Activated T-cell treated with anti-CD3 and anti-CD28 coated beads, Interleukin-2, amount 50 U/mL, for 72 hours (primary cell): ENCODE results near the gene PRKN. TPM values are rescaled to one million over a fixed set of nuclear protein-coding genes. Genes with fewer than 3 reads are reported as not detected.
"Not testable (repeated sequence)": the region's sequence is repeated elsewhere in the genome, so short reads cannot be mapped to it uniquely, and the experiment has no call there.

ENCODE experiments used
- ATAC-seq, 2 donors: fragments of 150-1000 bp; cut with Tn5 transposase; replicated peaks in 1 of 2; 2 replicates each; pipeline ENCODE4 v1.10.0; 2021; ENCODE audit warnings: moderate library complexity in 2 of 2, mild to moderate bottlenecking in 1 of 2
- DNase-seq, 2 donors: peaks; one replicate each; pipeline ENCODE4 v3.0.0; 2021 to 2022; ENCODE audit warnings: mixed read lengths in 1 of 2
- H3K27ac Mint-ChIP-seq: one replicate; pipeline ENCODE4 v1.8.0; 2022; ENCODE audit warnings: mild to moderate bottlenecking, moderate library complexity, mixed read lengths
- H3K27me3 Mint-ChIP-seq: one replicate; pipeline ENCODE4 v1.8.0; 2022; ENCODE audit warnings: low read depth, mixed read lengths
- H3K36me3 Mint-ChIP-seq, 2 donors: one replicate each; pipeline ENCODE4 v1.8.0; 2022; ENCODE audit warnings: mixed read lengths in 2 of 2, mild to moderate bottlenecking in 1 of 2; ENCODE audit not compliant: insufficient read depth in 2 of 2
- H3K4me1 Mint-ChIP-seq: one replicate; pipeline ENCODE4 v1.8.0; 2022; ENCODE audit warnings: low read depth, mixed read lengths
- H3K4me3 Mint-ChIP-seq, 2 donors: one replicate each; pipeline ENCODE4 v1.8.0; 2022; ENCODE audit warnings: mild to moderate bottlenecking in 2 of 2, mixed read lengths in 2 of 2, moderate library complexity in 2 of 2
- H3K9me3 Mint-ChIP-seq, 2 donors: one replicate each; pipeline ENCODE4 v1.8.0; 2022; ENCODE audit warnings: mixed read lengths in 2 of 2
- total RNA-seq, 2 donors: library from RNA; stranded (reverse); gene quantifications; one replicate each; pipeline ENCODE4 v1.2.3, GENCODE V29; 2022

Gene PRKN
- total RNA-seq, 2 donors from 2014 or later: 2.5 to 2.8 TPM

DNA sequence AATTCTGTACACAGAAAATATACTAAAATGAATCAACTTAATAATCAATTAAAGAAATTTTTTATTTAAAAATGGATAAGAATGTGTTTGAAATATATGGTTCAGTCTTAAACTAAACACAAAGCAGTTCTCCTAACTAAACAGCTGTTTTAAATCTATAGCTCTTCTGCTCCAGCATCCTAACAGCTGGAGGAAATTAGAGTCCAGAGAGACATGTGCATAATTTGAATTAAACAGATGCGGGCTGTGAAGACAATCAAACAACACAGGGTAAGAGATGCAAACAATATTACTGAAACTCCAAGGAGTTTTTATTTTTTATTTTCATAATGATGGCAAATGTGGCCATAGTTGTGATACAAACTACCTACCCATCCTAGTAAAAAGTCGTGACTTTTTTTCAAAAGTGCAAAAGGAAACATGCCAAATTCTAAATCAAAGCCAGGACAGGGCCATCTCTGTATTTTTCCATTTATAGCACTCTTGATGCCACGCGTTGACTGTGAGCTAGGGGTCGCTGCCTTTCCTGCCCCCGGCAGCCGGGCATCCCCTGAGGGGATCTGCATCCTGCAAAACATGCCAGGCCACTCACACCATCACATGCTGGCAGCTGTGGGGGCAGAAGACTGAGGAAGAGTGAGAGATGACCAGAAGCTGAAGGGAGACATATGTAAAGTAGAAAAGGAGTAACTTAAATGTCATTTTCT lies 310.6 kb downstream of the PRKN start:
- no peaks in the 10 kb centered on the region for H3K4me1 Mint-ChIP-seq
- H3K36me3 Mint-ChIP-seq: no peaks in the 10 kb centered on the region
- no peaks in the 10 kb centered on the region for H3K27me3 Mint-ChIP-seq
- no peak for ATAC-seq
- H3K27ac Mint-ChIP-seq: no peak overlapping the region
- H3K9me3 Mint-ChIP-seq: peaks cover 0 to 2% of the 10 kb centered on the region in 2 donors
- DNase-seq: no peak
- H3K4me3 Mint-ChIP-seq: no peak overlapping the region

DNA sequence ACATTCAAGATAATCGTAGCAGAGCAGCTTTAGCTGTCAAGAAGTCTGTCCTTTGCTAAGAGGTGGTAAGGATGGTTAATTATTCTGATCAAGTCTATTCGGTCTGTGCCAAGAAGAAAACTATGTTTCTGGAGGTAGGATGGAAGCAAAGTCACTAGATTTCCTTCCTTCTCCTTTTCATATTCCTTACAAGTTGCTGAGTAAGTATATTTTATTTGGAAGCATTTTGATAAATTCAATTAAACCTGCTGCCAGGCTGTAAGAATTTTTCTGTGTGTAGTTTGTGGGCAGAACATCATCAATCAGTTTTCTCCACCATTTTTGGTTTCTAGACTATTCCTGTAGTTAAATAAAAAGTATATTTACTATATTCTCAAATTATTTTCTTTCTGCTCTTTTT lies 311.3 kb downstream of the PRKN start:
- ATAC-seq: no peak
- H3K4me1 Mint-ChIP-seq: no peaks in the 10 kb centered on the region

DNA sequence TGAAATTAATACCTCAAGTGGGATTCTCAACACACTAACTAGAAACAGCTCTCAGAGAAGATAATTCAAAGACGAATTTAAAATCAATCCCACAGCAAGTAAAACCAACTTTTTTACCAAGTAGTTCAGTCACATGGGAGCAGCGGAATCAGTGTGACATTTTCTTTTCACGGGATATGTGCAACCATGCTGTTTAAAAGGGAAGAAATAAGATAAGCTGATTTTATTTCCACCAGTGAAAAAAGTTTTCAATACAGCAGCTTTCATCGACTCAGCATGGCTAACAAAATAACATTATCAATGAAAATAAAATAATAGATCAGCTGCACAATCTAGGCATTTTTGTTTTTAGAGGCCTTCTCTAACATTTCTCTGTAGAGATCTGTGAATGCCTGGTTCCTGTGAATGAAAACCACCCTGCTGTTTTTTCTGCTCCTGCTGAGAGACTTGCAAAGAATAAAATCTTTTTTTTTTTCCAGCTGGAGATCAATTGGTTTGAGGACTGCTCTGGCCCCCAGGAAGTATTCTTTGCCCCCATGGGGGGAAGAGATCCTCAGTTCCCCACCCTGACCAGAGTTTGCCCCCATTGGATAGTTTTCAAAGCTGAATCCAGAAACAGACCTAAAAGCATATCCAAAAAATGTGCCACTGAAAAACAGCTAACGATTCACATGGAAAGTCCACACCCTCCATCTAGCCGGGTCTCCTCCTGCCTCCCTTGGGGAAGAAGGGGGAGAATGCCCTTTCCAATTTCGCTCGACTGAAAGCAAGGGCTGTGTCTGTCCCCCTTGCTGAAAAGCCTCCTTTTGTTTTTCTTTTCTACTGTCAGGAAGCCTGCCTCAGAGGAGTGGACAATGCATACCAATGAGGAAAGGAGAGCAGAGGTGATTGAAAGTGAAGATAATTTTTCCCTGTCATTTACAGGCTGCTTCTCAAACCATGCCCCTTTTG lies 317.6 kb downstream of the PRKN start:
- Mint-ChIP-seq H3K4me3 (no peak overlapping the region), H3K4me1 (no peaks in the 10 kb centered on the region), H3K36me3 (no peaks in the 10 kb centered on the region), H3K27ac (no peak overlapping the region), H3K9me3 (no peaks in the 10 kb centered on the region), H3K27me3 (no peaks in the 10 kb centered on the region)
- no peak for ATAC-seq
- DNase-seq: no peak

More for the DNA sequence above, 311.3 kb downstream of the PRKN start:
- DNase-seq: no peak
- Mint-ChIP-seq H3K27me3 (no peaks in the 10 kb centered on the region), H3K27ac (no peak overlapping the region), H3K36me3 (no peaks in the 10 kb centered on the region), H3K9me3 (peaks cover 0 to 2% of the 10 kb centered on the region in 2 donors), H3K4me3 (no peak overlapping the region)

DNA sequence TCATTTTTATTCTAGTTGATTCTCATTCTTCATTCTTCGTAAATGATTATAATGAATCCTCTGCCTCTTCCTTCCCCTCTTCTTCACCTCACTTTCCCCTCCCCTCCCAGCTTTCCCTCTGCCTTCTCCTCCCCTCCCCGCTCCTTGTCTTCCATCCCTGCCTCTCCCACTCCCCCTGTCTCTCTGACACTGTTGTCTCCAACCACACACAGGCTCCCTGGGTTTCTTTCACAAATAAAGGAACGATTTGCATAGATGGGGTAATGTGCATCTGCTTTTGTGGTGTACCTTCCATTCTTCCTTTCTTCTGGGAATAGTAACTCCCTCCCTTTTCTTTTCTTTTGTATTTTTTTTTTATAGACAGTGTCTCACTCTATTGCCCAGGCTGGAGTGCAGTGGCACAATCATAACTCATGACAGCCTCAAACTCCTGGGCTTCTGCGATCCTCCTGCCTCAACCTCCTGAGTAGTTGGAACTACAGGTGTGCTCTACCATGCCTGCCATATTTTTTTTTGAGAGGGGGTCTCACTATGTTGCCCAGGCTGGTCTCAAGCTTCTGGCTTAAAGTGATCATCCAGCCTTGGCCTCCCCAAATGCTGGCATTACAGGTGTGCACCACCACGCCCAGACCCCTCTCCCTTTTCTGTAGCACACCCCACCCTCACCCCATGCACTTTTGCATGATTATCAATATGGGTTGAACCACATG lies 318.6 kb downstream of the PRKN start:
- Mint-ChIP-seq H3K27ac (no peak overlapping the region), H3K9me3 (no peaks in the 10 kb centered on the region), H3K4me3 (no peak overlapping the region), H3K4me1 (no peaks in the 10 kb centered on the region), H3K36me3 (no peaks in the 10 kb centered on the region), H3K27me3 (no peaks in the 10 kb centered on the region)
- DNase-seq (no peak), ATAC-seq (no peak)

DNA sequence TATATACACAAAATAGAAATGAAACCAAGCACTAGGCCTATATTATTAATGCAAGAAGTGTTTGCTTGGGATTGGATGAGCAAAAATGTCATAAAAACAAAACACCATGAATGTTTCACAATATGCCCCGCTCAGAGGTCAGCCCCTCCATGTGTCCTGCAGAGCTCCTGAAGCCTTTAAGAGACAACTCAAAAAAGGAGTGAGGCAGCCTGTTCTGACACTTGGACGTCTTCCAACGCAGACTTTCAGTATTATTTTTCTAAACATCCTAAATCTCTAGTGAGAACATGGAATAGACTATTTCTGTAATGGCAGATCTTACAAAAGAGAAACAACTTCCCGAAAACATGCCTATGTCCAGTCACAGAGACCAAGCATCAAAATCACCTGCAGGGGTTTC lies 322.6 kb downstream of the PRKN start:
- H3K27ac Mint-ChIP-seq: no peak overlapping the region
- H3K4me3 Mint-ChIP-seq: no peak overlapping the region
- DNase-seq: no peak
- no peaks in the 10 kb centered on the region for H3K36me3 Mint-ChIP-seq
- no peak for ATAC-seq
- peaks cover 0 to 5% of the 10 kb centered on the region in 2 donors for H3K9me3 Mint-ChIP-seq
- H3K27me3 Mint-ChIP-seq: no peaks in the 10 kb centered on the region
- H3K4me1 Mint-ChIP-seq: no peaks in the 10 kb centered on the region

DNA sequence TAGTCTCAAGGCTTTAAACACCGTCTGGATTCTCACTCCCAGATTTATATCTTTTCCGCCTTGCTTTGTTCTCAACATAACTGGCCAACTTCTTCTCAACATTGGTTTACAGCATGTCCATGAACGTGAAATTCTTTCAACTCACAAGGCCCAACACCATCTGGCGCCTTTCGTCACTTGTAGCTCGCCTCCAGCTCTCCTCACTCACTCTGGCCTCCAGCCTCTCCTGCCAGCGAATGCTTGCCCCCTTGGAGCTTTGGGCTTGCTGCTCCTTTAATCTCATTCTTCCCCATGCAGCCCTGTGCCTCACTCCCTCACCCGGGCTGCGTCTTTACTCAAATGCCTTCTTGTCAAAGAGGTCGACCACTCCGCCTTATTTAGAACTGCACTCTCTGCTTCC lies 324.5 kb downstream of the PRKN start:
- Mint-ChIP-seq H3K36me3 (peaks cover 3 to 5% of the 10 kb centered on the region in 2 donors), H3K9me3 (peaks cover 0 to 7% of the 10 kb centered on the region in 2 donors), H3K27ac (no peak overlapping the region), H3K27me3 (no peaks in the 10 kb centered on the region), H3K4me3 (no peak overlapping the region), H3K4me1 (no peaks in the 10 kb centered on the region)
- DNase-seq (no peak), ATAC-seq (no peak)

DNA sequence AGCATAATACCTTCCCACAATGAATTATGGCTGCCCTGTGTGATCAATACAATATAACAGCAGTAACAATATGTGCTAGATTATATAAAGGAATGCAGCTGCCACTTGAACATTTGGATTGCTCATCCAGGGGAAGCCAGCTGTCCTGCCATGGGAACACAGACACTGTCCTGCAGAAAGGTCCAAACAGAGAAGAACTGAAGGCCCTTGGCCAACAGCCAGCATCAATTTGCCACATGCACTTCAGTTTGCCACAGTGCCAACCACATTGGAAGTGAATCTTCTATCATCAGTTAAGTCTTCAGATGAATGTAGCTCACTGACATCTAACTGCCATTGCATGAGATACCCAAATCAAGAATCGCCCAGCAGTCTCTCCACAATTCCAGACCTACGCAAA lies 332.4 kb downstream of the PRKN start:
- no peak overlapping the region for H3K4me3 Mint-ChIP-seq
- H3K9me3 Mint-ChIP-seq: peaks cover 0 to 2% of the 10 kb centered on the region in 2 donors
- ATAC-seq (no peak), DNase-seq (no peak)
- H3K4me1 Mint-ChIP-seq: no peaks in the 10 kb centered on the region
- H3K27ac Mint-ChIP-seq: no peak overlapping the region
- H3K27me3 Mint-ChIP-seq: no peaks in the 10 kb centered on the region
- H3K36me3 Mint-ChIP-seq: peaks cover 3 to 5% of the 10 kb centered on the region in 2 donors

DNA sequence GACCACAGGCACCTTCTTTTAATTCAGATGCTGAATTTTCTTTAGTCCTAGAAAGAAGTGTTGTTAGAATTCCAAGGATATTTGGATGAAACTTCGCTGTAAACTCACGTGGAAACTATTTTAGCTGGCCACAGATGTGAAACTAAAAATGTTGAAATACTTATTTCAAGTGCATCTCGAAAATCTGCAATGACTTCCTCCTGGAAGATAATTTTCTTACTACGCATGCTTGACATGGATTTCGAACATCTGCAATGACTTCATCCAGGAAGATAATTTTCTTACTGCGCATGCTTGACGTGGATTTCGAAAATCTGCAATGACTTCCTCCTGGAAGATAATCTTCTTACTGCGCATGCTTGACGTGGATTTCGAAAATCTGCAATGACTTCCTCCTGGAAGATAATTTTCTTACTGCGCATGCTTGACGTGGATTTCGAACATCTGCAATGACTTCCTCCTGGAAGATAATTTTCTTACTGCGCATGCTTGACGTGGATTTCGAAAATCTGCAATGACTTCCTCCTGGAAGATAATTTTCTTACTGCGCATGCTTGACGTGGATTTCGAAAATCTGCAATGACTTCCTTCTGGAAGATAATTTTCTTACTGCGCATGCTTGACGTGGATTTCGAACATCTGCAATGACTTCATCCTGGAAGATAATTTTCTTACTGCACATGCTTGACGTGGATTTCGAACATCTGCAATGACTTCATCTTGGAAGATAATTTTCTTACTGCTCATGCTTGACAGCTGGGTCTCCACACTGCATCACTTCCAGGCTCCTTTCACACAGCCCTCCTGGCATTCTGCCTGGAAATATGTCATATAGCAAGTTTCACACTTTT lies 336.4 kb downstream of the PRKN start:
- H3K9me3 Mint-ChIP-seq, ATAC-seq, H3K36me3 Mint-ChIP-seq, H3K4me3 Mint-ChIP-seq, H3K27ac Mint-ChIP-seq, H3K4me1 Mint-ChIP-seq, H3K27me3 Mint-ChIP-seq, DNase-seq: not testable (repeated sequence)

DNA sequence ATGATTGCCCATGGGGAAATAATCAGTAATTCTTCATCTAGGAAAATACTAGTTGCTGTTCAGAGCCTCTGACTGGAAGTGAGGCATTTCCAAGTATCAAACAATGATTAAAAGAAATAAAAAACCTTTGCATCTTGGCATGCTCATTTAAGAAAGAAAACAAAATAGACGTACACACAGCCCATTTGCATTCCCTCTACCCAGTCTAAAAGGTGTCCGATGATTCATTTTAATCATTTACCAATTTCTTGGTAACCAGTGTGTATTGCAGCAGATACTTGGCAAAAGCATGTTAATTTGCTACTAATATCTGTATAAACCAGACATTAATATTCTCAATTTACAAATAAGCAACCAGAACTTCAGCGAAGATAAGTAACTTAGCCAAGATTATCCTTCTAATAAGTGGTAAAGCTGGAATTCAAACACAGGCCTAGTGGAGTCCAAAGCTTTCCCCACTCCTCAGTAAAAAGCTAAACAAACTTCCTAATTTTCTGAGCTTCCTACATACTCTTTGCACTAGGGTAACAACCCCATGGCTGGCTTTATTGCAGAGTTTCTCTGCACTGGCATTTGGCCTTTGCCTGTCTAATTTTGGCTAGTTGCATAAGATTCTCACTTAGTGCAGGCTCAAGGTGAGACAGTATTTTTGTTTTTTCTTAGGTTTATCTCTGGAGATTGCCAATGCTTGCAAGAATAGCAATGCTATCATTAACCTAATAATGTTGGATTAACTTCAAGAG lies 338.1 kb downstream of the PRKN start:
- Mint-ChIP-seq H3K4me3 (no peak overlapping the region), H3K27me3 (no peaks in the 10 kb centered on the region), H3K4me1 (no peaks in the 10 kb centered on the region), H3K9me3 (no peaks in the 10 kb centered on the region), H3K27ac (no peak overlapping the region), H3K36me3 (no peaks in the 10 kb centered on the region)
- DNase-seq (no peak), ATAC-seq (no peak)

DNA sequence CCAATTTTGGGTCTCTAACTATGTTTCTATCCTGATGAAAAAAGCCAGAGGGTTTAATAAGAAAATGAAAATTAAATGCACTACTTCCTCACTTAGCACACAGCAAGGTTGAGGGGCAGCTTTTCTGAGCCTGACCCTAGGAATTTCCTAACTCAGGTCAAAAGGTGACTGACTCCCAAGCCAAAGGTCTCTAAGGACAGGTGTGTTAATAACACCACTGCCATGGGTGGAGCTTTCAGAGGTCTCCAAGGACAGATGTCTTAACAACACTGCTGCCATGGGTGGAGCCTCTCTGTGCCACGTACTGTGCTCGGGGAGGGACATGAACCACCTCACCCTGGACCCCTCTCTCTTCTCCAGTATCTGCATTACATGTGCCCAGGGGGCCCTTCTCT lies 339.2 kb downstream of the PRKN start:
- no peaks in the 10 kb centered on the region for H3K27me3 Mint-ChIP-seq
- H3K4me3 Mint-ChIP-seq: no peak overlapping the region
- ATAC-seq (no peak), DNase-seq (no peak)
- H3K36me3 Mint-ChIP-seq: no peaks in the 10 kb centered on the region
- H3K27ac Mint-ChIP-seq: no peak overlapping the region
- no peaks in the 10 kb centered on the region for H3K4me1 Mint-ChIP-seq
- no peaks in the 10 kb centered on the region for H3K9me3 Mint-ChIP-seq

DNA sequence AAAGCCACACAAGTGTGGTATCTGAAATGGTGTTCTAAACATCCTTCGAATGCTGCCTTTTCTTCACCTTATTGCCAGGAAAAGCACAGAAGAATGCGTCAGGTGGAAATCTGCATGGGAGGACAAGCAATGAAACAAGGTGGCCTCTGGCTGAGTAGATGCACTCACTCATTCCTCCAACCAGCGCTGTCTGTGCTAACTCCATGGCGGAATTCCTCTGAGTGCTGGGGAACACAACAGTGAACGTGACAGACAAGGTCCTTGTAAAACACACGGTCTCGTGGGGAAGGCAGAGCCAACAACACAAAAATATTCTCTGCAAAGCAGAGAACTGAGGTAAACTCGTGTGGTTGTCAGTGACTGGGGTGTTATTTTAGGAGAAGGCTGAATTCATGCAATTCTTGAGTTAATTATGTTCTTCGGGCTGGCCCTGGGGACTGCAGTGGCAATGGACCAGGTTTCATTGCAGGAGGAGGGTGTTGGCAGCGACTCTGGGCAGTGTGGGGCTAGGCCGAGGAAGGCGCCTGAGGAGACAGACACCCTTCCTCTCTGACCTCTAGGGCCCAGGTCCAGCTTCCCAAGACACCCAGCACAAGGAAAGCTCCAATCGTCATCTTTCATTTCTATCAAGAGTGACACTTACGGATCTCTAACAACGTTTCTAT lies 339.7 kb downstream of the PRKN start:
- H3K27me3 Mint-ChIP-seq: no peaks in the 10 kb centered on the region
- no peak overlapping the region for H3K4me3 Mint-ChIP-seq
- no peaks in the 10 kb centered on the region for H3K4me1 Mint-ChIP-seq
- ATAC-seq (no peak), DNase-seq (no peak)
- H3K9me3 Mint-ChIP-seq: no peaks in the 10 kb centered on the region
- no peaks in the 10 kb centered on the region for H3K36me3 Mint-ChIP-seq
- no peak overlapping the region for H3K27ac Mint-ChIP-seq

DNA sequence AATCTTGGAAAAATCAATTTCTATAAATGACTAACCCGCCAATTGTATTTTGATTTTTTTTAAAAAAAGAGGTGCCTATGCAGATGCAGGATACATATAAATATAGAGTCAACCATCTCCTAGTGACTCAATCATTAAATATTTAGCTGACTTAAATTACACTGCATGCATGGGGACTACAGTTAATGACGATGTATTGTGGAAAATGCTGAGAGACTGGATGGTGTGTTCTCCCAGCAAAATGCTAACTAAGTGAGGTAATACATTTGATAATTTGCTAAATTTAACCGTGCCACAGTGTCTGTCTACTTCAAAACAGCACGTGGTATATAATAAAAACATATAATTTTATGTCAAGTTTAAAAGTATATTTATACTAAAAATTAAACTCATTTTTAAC lies 341.6 kb downstream of the PRKN start:
- Mint-ChIP-seq H3K4me3 (no peak overlapping the region), H3K9me3 (no peaks in the 10 kb centered on the region), H3K27ac (no peak overlapping the region), H3K36me3 (no peaks in the 10 kb centered on the region), H3K4me1 (no peaks in the 10 kb centered on the region), H3K27me3 (no peaks in the 10 kb centered on the region)
- ATAC-seq (no peak), DNase-seq (no peak)
